ENCODE results near the gene ZNF335. TPM values are rescaled to one million over a fixed set of nuclear protein-coding genes. Genes with fewer than 3 reads are reported as not detected.

ZNF335 gene
- total and polyA plus RNA-seq, 2 of the 8 experiments (the other 6 are each of a cell fraction or from before 2014, with no cell fraction given): 12.4 to 14.6 TPM

DNA sequence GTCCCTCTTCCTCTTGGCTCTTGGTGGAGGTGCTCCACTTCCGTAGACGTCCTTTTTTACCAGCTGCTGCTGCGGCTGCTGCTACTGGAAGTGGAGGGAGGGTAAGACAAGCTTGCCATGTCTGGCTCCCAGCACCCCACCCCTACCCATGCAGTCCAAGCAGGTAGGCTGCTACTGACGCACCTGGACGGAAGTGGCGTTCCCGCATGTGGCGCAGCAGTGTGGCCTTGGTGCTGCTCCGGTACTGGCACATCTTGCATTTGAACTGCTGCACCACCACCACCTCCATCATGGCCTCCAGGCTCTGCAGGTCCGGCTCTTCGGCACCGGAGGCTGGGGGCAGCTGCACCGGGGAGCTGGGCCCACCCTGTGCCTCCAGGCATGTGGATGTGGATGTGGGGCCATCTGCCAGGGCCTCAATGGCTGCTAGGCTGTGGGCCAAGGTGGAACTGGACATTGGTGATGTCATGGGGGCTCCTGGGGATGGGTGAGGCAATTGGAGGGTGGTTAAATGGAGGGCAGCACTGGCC, 4.4 kb downstream of the ZNF335 start:
- H2BK120ac ChIP-seq (replicated peaks; ENCODE audit: low read depth, low read length): no peak overlapping the region
- H2BK12ac ChIP-seq (ENCODE audit: low read depth, low read length): no peak overlapping the region
- no peak overlapping the region for H4K91ac ChIP-seq (replicated peaks; ENCODE audit: insufficient read length, low read length)
- DNase-seq (ENCODE audit: low read depth in 1 of 2, low spot score in 2 of 2): no peak
- peaks cover 5 to 34% (median 19%) of the 10 kb centered on the region in 4 experiments; a peak in 7 of 8 replicates for H3K36me3 ChIP-seq (ENCODE audit: control insufficient read depth in 2 of 4, insufficient read depth in 4 of 4, low read length in 3 of 4)
- no peaks in the 10 kb centered on the region for H3K9me3 ChIP-seq (ENCODE audit: insufficient read depth in 2 of 2, low read depth in 1 of 2, low read length in 1 of 2)
- no peaks in the 10 kb centered on the region for H3K79me1 ChIP-seq (ENCODE audit: low read depth, low read length)
- H4K5ac ChIP-seq (ENCODE audit: insufficient read length, low read depth, low read length): no peak overlapping the region
- H3K79me2 ChIP-seq (ENCODE audit: control insufficient read depth in 1 of 2, insufficient read depth in 2 of 2, low read length in 2 of 2): no peaks in the 10 kb centered on the region
- H3K4ac ChIP-seq (replicated peaks; ENCODE audit: insufficient read length, low read depth, low read length): no peak overlapping the region
- CTCF ChIA-PET (ENCODE audit: partially characterized antibody): interaction anchor here (1.0 to 4.4 kb wide), 5 partner anchors 20 to 169 kb away, joined by 3 to 41 read pairs (median 10); no protein-coding TSS in a partner anchor
- H3K56ac ChIP-seq (replicated peaks; ENCODE audit: insufficient read length, low read depth, low read length): no peak overlapping the region
- no peak overlapping the region for H2BK5ac ChIP-seq (ENCODE audit: low read depth, low read length)
- no peak overlapping the region for H2BK20ac ChIP-seq (ENCODE audit: low read length)
- no peak overlapping the region for H2AK5ac ChIP-seq (ENCODE audit: low read depth, low read length)
- no peaks in the 10 kb centered on the region for H3K27me3 ChIP-seq (replicated peaks in 1 of 4; ENCODE audit: control insufficient read depth in 3 of 4, extremely low read depth in 1 of 4, insufficient read depth in 3 of 4, low read length in 3 of 4)
- H3K4me2 ChIP-seq (ENCODE audit: insufficient read depth in 1 of 2, low read depth in 2 of 2, low read length in 2 of 2): no peak overlapping the region
- H4K20me1 ChIP-seq (replicated peaks in 1 of 2; ENCODE audit: control insufficient read depth in 1 of 2, insufficient read depth in 2 of 2, low read length in 2 of 2): peaks cover 0 to 2% of the 10 kb centered on the region in 2 experiments
- H2BK15ac ChIP-seq (ENCODE audit: low read length): no peak overlapping the region
- H4K8ac ChIP-seq (ENCODE audit: extremely low read depth, insufficient read depth, low read length): no peak overlapping the region
- H2AFZ ChIP-seq (ENCODE audit: low read length): no peak overlapping the region
- H3K4me1 ChIP-seq (replicated peaks in 1 of 4; ENCODE audit: control insufficient read depth in 3 of 4, insufficient read depth in 4 of 4, low read length in 3 of 4): peaks cover 0 to 8% (median 2%) of the 10 kb centered on the region in 4 experiments; a peak in 4 of 7 replicates
- no peak overlapping the region for H3K27ac ChIP-seq (ENCODE audit: low read depth, low read length)
- 93% methylated on average over 13 of the region's 13 CpGs; no CpG with 5 or more reads in 1 of the 2 experiments for WGBS, 2 experiments (ENCODE audit: extremely low coverage in 1 of 2, insufficient coverage in 1 of 2, insufficient read length in 1 of 2, insufficient replicate concordance in 2 of 2, low coverage in 1 of 2, low lambda C conversion rate in 2 of 2, missing lambda C conversion rate in 1 of 2)
- no peak overlapping the region for H3K14ac ChIP-seq (ENCODE audit: insufficient read length)
- no peak overlapping the region for H3K23ac ChIP-seq (ENCODE audit: insufficient read length)
- no peak overlapping the region for H3K9ac ChIP-seq (replicated peaks in 1 of 4; ENCODE audit: extremely low read depth in 1 of 4, low read depth in 3 of 4, low read length in 3 of 4)
- H3K18ac ChIP-seq (ENCODE audit: extremely low read depth, low read length): no peak overlapping the region
- peaks cover 2% of the 10 kb centered on the region; the same call in 1 of the 2 replicates for H3K23me2 ChIP-seq (ENCODE audit: low read depth, low read length)
- FAIRE-seq: no peak
- H3K4me3 ChIP-seq (ENCODE audit: extremely low read depth in 1 of 4, insufficient read depth in 2 of 4, low read depth in 3 of 4, low read length in 4 of 4): no peak overlapping the region
- POLR2A ChIA-PET (ENCODE audit: partially characterized antibody): interaction anchor here (1.1 to 16.7 kb wide), 6 partner anchors 8 to 62 kb away, joined by 3 to 238 read pairs (median 17); partner anchors contain the start of gene PCIF1
- TF ChIP-seq CBX8 (IDR thresholded peaks at IDR 0.05; ENCODE audit: borderline replicate concordance, low read depth, low read length) (no peak), TBP (IDR thresholded peaks at IDR 0.05; ENCODE audit: low read depth, low read length) (no peak)

Measured in H1 (cell line).